Naive B cell (primary cell): ENCODE measurements around the gene BRF1. TPM values are rescaled to one million over a fixed set of nuclear protein-coding genes. Genes with fewer than 3 reads are reported as not detected.
"Not testable (repeated sequence)": the region's sequence is repeated elsewhere in the genome, so short reads cannot be mapped to it uniquely, and the experiment has no call there.

ENCODE experiments used
- ATAC-seq, 2 donors: fragments of 150-1000 bp; cut with Tn5 transposase; 2 replicates each; pipeline ENCODE4 v1.10.0; 2021; ENCODE audit warnings: low read depth in 2 of 2, mild to moderate bottlenecking in 2 of 2, moderate library complexity in 2 of 2
- DNase-seq: peaks from one replicate; pipeline ENCODE4 v3.0.0; 2022
- H3K27ac Mint-ChIP-seq, 6 donors: one replicate each; pipeline ENCODE4 v1.8.0; 2020 to 2022; ENCODE audit warnings: mild to moderate bottlenecking in 6 of 6, mixed read lengths in 6 of 6, moderate library complexity in 5 of 6, inconsistent platforms in 2 of 6
- H3K27me3 Mint-ChIP-seq, 3 donors: one replicate each; pipeline ENCODE4 v1.8.0; 2021 to 2022; ENCODE audit warnings: mixed read lengths in 3 of 3, mild to moderate bottlenecking in 1 of 3
- H3K36me3 Mint-ChIP-seq, 2 donors: one replicate each; pipeline ENCODE4 v1.8.0; 2020 to 2022; ENCODE audit warnings: mixed read lengths in 2 of 2, inconsistent platforms in 1 of 2, mild to moderate bottlenecking in 1 of 2
- H3K4me1 Mint-ChIP-seq, 3 donors: one replicate each; pipeline ENCODE4 v1.8.0; 2020 to 2022; ENCODE audit warnings: mixed read lengths in 3 of 3, inconsistent platforms in 1 of 3, mild to moderate bottlenecking in 1 of 3, moderate library complexity in 1 of 3
- H3K4me3 Mint-ChIP-seq, 8 donors: one replicate each; pipeline ENCODE4 v1.8.0; 2020 to 2022; ENCODE audit warnings: mild to moderate bottlenecking in 8 of 8, mixed read lengths in 8 of 8, moderate library complexity in 8 of 8, inconsistent platforms in 2 of 8
- H3K9me3 Mint-ChIP-seq, 7 donors: one replicate each; pipeline ENCODE4 v1.8.0; 2020 to 2022; ENCODE audit warnings: mixed read lengths in 7 of 7, mild to moderate bottlenecking in 5 of 7, inconsistent platforms in 2 of 7, moderate library complexity in 1 of 7
- polyA plus RNA-seq, 6 donors: library from polyadenylated mRNA; unstranded; fragments of 300-500 nt; fragmentation: Illumina TruSeq; gene quantifications; one replicate each; pipeline ENCODE4 v1.2.3, GENCODE V29; 2021; ENCODE audit warnings: low read depth in 6 of 6

BRF1 gene
- polyA plus RNA-seq, 6 donors from 2014 or later, result 3.1 to 8.9 (median 6.0) TPM

- peaks cover 25 to 38% (median 32%) of the 10 kb centered on the region in 3 donors for H3K4me1 Mint-ChIP-seq
- no peak for ATAC-seq
- H3K27ac Mint-ChIP-seq, result no peak overlapping the region
- no peaks in the 10 kb centered on the region for H3K27me3 Mint-ChIP-seq
- peaks cover 0 to 4% (median 0%) of the 10 kb centered on the region in 7 donors for H3K9me3 Mint-ChIP-seq
- no peaks in the 10 kb centered on the region for H3K36me3 Mint-ChIP-seq
- no peak for DNase-seq
- H3K4me3 Mint-ChIP-seq, result peak overlapping the region in 2 of 8 donors; percentile 43 to 89
Observed at GRCh38 chr14:105303949-105304348, 3.1 kb upstream of the BRF1 start.

- not testable (repeated sequence) for H3K36me3 Mint-ChIP-seq, H3K27me3 Mint-ChIP-seq, H3K9me3 Mint-ChIP-seq, DNase-seq, ATAC-seq
- peak overlapping the region; percentile 80 to 93 (median 90) for H3K4me3 Mint-ChIP-seq
- H3K27ac Mint-ChIP-seq, result peak overlapping the region in 4 of 6 donors; percentile 62 to 97 (median 92)
- peaks cover 21 to 42% (median 38%) of the 10 kb centered on the region in 3 donors for H3K4me1 Mint-ChIP-seq
Observed at GRCh38 chr14:105301915-105302249, 1.1 kb upstream of the BRF1 start.

DNA sequence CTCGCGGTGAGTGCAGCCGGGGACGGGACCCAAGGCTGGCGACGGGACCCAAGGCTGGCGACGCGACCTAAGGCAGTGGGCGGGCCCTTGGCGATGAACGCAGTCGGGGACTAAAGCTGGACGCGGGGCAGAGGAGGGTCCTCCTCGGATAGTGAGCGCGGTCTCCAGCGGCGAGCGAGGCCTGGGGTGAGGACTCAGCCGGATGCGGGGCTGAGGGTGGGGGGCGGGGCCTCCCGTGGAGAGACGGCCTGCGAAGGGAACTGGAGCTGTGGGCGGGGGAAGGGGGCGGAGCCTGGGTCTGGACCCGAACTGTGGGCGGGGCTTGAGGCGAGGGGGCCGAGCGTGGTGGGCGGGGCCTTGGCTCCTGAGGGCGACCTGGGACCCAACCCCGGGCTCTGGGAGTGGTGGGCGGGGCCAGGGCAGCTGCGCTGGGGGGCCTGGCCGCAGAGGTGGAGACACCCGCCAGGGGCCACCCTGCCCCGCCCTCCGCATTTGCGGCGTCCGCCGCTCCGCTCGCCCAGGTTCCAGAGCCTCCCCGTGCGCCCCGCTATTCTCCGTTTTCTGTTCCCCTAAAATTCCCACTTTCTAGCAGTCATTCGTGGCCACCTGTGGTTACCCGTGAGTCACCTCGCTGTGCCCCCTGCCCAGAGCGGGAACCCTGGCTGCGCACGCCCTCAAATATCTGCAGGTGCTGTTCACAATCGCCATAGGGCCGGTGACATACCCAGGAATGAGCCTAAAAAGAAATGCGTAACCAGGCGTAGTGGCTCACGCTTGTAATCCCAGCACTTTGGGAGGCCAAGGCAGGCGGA lies 508 bp upstream of the BRF1 start:
- H3K27ac Mint-ChIP-seq, result peak overlapping the region; percentile 88 to 98 (median 96)
- no peaks in the 10 kb centered on the region for H3K9me3 Mint-ChIP-seq
- peaks cover 21 to 42% (median 38%) of the 10 kb centered on the region in 3 donors for H3K4me1 Mint-ChIP-seq
- H3K36me3 Mint-ChIP-seq, result no peaks in the 10 kb centered on the region
- peak overlapping the region; percentile 80 to 94 (median 90) for H3K4me3 Mint-ChIP-seq
- DNase-seq (peak; percentile 95), ATAC-seq (peak; percentile 72 to 73)
- no peaks in the 10 kb centered on the region for H3K27me3 Mint-ChIP-seq

- no peaks in the 10 kb centered on the region for H3K36me3 Mint-ChIP-seq
- peaks cover 15 to 36% (median 32%) of the 10 kb centered on the region in 3 donors for H3K4me1 Mint-ChIP-seq
- H3K9me3 Mint-ChIP-seq, result no peaks in the 10 kb centered on the region
- no peak for DNase-seq
- peak overlapping the region in 5 of 6 donors; percentile 9 to 75 (median 62) for H3K27ac Mint-ChIP-seq
- ATAC-seq, result peak in 1 of 2 donors; percentile 2
- no peaks in the 10 kb centered on the region for H3K27me3 Mint-ChIP-seq
- peak overlapping the region; percentile 76 to 92 (median 88) for H3K4me3 Mint-ChIP-seq
Observed at GRCh38 chr14:105299654-105300541, 903 bp downstream of the BRF1 start.

DNA sequence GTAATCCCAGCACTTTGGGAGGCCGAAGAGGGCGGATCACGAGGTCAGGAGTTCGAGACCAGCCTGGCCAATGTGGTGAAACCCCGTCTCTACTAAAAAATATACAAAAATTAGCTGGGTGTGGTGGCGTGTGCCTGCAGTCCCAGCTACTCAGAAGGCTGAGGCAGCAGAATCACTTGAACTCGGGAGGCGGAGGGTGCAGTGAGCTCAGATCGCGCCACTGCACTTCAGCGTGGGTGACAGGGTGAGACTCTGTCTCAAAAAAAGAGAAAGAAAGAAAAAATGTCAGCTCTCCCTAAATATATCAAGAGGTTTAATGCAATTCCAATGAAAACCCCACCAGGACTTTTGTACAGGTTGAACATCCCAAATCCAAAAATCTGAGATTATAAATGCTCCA lies 3.5 kb downstream of the BRF1 start:
- H3K4me1 Mint-ChIP-seq, result peaks cover 19 to 51% (median 45%) of the 10 kb centered on the region in 3 donors

GRCh38 chr14:105294142-105294597 lies 6.6 kb downstream of the BRF1 start:
- peak; percentile 80 to 81 for ATAC-seq
- Mint-ChIP-seq H3K27me3 (no peaks in the 10 kb centered on the region), H3K27ac (peak overlapping the region; percentile 93 to 98 (median 97)), H3K4me1 (peaks cover 22 to 63% (median 49%) of the 10 kb centered on the region in 3 donors), H3K4me3 (peak overlapping the region; percentile 30 to 89 (median 76)), H3K9me3 (no peaks in the 10 kb centered on the region), H3K36me3 (no peaks in the 10 kb centered on the region)
- peak; percentile 55 for DNase-seq

More for the DNA sequence above, 3.5 kb downstream of the BRF1 start:
- not testable (repeated sequence) for ATAC-seq, H3K27me3 Mint-ChIP-seq, H3K27ac Mint-ChIP-seq, DNase-seq, H3K9me3 Mint-ChIP-seq, H3K36me3 Mint-ChIP-seq
- peak overlapping the region in 3 of 8 donors; percentile 1 to 54 (median 41) for H3K4me3 Mint-ChIP-seq

- peak overlapping the region; percentile 57 to 98 (median 80) for H3K27ac Mint-ChIP-seq
- H3K4me3 Mint-ChIP-seq, result peak overlapping the region; percentile 66 to 88 (median 76)
- DNase-seq, result no peak
Observed at GRCh38 chr14:105292826-105293711, 7.7 kb downstream of the BRF1 start.

DNA sequence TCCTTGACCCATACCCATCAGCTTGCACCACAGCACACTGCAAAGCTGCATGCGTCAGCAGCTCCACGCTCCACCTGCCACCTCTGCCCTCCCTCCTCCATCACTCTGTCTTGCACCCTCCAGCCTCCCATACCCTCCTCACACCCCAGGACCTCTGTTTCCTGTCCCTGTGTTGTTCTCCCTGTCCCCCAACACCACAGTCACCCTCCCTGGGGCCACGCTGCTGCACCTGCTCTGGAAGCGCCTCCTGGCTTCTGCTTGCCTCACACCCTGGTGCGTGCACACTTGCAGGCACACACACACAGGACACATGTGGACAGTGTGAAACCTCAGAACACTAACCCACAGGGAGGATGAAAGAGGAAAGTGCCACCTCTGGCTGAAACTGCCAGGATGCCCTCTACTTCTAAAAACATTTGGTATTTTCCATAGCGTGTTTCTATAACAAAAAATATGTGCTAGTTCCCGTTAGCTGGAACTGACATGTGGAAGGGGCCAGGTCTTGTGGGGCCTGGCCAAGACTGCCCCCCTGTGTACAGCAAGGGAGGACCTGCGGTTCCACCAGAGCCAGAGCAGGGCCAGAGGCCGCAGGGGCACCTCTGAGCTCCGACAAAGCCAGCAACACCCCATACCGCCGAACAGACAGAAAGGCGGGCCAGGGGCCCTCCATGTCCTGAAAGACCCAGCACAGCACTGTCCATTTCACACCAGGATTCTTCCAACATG lies 10.0 kb downstream of the BRF1 start:
- peaks cover 29 to 67% (median 53%) of the 10 kb centered on the region in 3 donors for H3K4me1 Mint-ChIP-seq
- peak overlapping the region in 7 of 8 donors; percentile 20 to 79 (median 63) for H3K4me3 Mint-ChIP-seq
- peak overlapping the region in 5 of 6 donors; percentile 2 to 74 (median 61) for H3K27ac Mint-ChIP-seq
- H3K9me3 Mint-ChIP-seq, result no peaks in the 10 kb centered on the region
- no peaks in the 10 kb centered on the region for H3K36me3 Mint-ChIP-seq
- ATAC-seq, result peak in 1 of 2 donors; percentile 4
- DNase-seq, result no peak
- H3K27me3 Mint-ChIP-seq, result no peaks in the 10 kb centered on the region

More at GRCh38 chr14:105292826-105293711, 7.7 kb downstream of the BRF1 start:
- H3K9me3 Mint-ChIP-seq, result no peaks in the 10 kb centered on the region
- H3K27me3 Mint-ChIP-seq, result no peaks in the 10 kb centered on the region
- peaks cover 24 to 58% (median 51%) of the 10 kb centered on the region in 3 donors for H3K4me1 Mint-ChIP-seq
- H3K36me3 Mint-ChIP-seq, result no peaks in the 10 kb centered on the region
- peak in 1 of 2 donors; percentile 2 for ATAC-seq

DNA sequence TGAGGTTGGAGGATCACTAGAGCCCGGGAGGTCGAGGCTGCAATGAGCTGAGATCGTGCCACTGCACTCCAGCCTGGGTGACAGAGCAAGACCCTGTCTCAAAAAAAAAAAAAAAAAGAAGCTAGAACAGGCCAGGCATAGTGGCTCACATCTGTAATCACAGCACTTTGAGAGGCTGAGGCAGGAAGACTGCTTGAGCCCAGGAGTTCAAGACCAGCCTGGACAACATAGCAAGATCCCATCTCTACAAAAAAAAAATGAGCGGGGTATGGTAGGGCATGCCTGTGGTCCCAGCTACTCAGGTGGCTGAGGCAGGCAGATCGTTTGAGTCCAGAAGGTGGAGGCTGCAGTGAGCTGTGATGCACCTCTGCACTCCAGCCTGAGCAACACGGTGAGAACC lies 11.9 kb downstream of the BRF1 start:
- not testable (repeated sequence) for ATAC-seq, H3K9me3 Mint-ChIP-seq, H3K36me3 Mint-ChIP-seq, H3K27me3 Mint-ChIP-seq, DNase-seq
- H3K4me1 Mint-ChIP-seq, result peaks cover 35 to 72% (median 51%) of the 10 kb centered on the region in 3 donors
- H3K27ac Mint-ChIP-seq, result peak overlapping the region in 1 of 6 donors; percentile 87
- peak overlapping the region in 2 of 8 donors; percentile 55 to 81 for H3K4me3 Mint-ChIP-seq

GRCh38 chr14:105287249-105288102 lies 13.3 kb downstream of the BRF1 start:
- DNase-seq (no peak), ATAC-seq (no peak)
- Mint-ChIP-seq H3K27ac (peak overlapping the region in 1 of 6 donors; percentile 71), H3K27me3 (no peaks in the 10 kb centered on the region), H3K9me3 (no peaks in the 10 kb centered on the region), H3K4me1 (peaks cover 41 to 72% (median 43%) of the 10 kb centered on the region in 3 donors), H3K4me3 (no peak overlapping the region), H3K36me3 (no peaks in the 10 kb centered on the region)

GRCh38 chr14:105286759-105287144 lies 14.0 kb downstream of the BRF1 start:
- Mint-ChIP-seq H3K36me3 (no peaks in the 10 kb centered on the region), H3K9me3 (no peaks in the 10 kb centered on the region), H3K27ac (no peak overlapping the region), H3K4me1 (peaks cover 42 to 76% (median 44%) of the 10 kb centered on the region in 3 donors), H3K4me3 (no peak overlapping the region), H3K27me3 (no peaks in the 10 kb centered on the region)
- DNase-seq (no peak), ATAC-seq (no peak)
